ENCODE measurements around the gene PARD3B.

- no peak for TF ChIP-seq CTCF (IDR thresholded peaks at IDR 0.05; ENCODE audit: low read length)
- no peak for TF ChIP-seq EZH2phosphoT487 (IDR thresholded peaks at IDR 0.05; ENCODE audit: low read length)
- no peak for TF ChIP-seq EZH2 (optimal IDR thresholded peaks at IDR 0.05; ENCODE audit: low read depth, low read length)
These were observed 832.0 kb downstream of the PARD3B start for GRCh38 chr2:205377324-205377723.

All from MM.1S (cell line).